H54 (cell line): ENCODE results near the gene RERE.
A peak's percentile ranks its signal among the peaks of the same experiment; 100 is the strongest.
"Not testable (repeated sequence)": the region's sequence is repeated elsewhere in the genome, so short reads cannot be mapped to it uniquely, and the experiment has no call there.

Experiments used
- DNase-seq: peaks from one replicate; pipeline ENCODE4 v3.0.0; 2011; ENCODE audit warnings: low spot score, mixed read lengths; ENCODE audit not compliant: insufficient read length
- FAIRE-seq: peaks from 3 replicates; lab custom pipeline; 2011; peaks lifted over from hg19 to GRCh38; lab: Jason Lieb, UNC
- POLR2A ChIP-seq: IDR thresholded peaks from 2 replicates; pipeline ENCODE4 v1.6.1; 2011; ENCODE audit warnings: low read depth, mild to moderate bottlenecking, low read length

Gene RERE

GRCh38 chr1:8823295-8823664 lies 5.8 kb upstream of the RERE start:
- FAIRE-seq, result no peak
- TF ChIP-seq POLR2A, result no peak
- no peak for DNase-seq

- DNase-seq, result peak; percentile 42
- FAIRE-seq, result peak; percentile 87
- no peak for TF ChIP-seq POLR2A
These were observed 5.2 kb upstream of the RERE start for GRCh38 chr1:8822373-8823294.

GRCh38 chr1:8821084-8821483 lies 3.6 kb upstream of the RERE start:
- FAIRE-seq, result no peak
- no peak for DNase-seq
- no peak for TF ChIP-seq POLR2A

GRCh38 chr1:8818789-8819188 lies 1.3 kb upstream of the RERE start:
- FAIRE-seq, DNase-seq: not testable (repeated sequence)

- DNase-seq, result no peak
- no peak for TF ChIP-seq POLR2A
- peak; percentile 20 for FAIRE-seq
These were observed 910 bp upstream of the RERE start for GRCh38 chr1:8818325-8818775.

- TF ChIP-seq POLR2A, result no peak
- FAIRE-seq (no peak), DNase-seq (no peak)
These were observed 519 bp downstream of the RERE start for GRCh38 chr1:8816831-8817411.

- no peak for TF ChIP-seq POLR2A
- DNase-seq, result no peak
- peak; percentile 55 for FAIRE-seq
These were observed 1.2 kb downstream of the RERE start for GRCh38 chr1:8816264-8816663.

- TF ChIP-seq POLR2A, result no peak
- FAIRE-seq, result no peak
- DNase-seq, result no peak
These were observed 1.8 kb downstream of the RERE start for GRCh38 chr1:8815582-8816151.

GRCh38 chr1:8814865-8815264 lies 2.6 kb downstream of the RERE start:
- TF ChIP-seq POLR2A, result no peak
- FAIRE-seq (no peak), DNase-seq (no peak)

- no peak for TF ChIP-seq POLR2A
- FAIRE-seq (no peak), DNase-seq (no peak)
These were observed 3.4 kb downstream of the RERE start for GRCh38 chr1:8813991-8814390.

- no peak for TF ChIP-seq POLR2A
- DNase-seq (no peak), FAIRE-seq (no peak)
These were observed 4.2 kb downstream of the RERE start for GRCh38 chr1:8813016-8813763.

GRCh38 chr1:8812081-8812480 lies 5.4 kb downstream of the RERE start:
- no peak for TF ChIP-seq POLR2A
- DNase-seq (no peak), FAIRE-seq (no peak)

GRCh38 chr1:8810987-8811386 lies 6.5 kb downstream of the RERE start:
- no peak for TF ChIP-seq POLR2A

GRCh38 chr1:8809342-8809736 lies 8.1 kb downstream of the RERE start:
- no peak for TF ChIP-seq POLR2A
- no peak for FAIRE-seq
- no peak for DNase-seq

More at GRCh38 chr1:8810987-8811386, 6.5 kb downstream of the RERE start:
- no peak for FAIRE-seq
- DNase-seq, result no peak
